Activated T-cell treated with anti-CD3 and anti-CD28 coated beads, Interleukin-2, amount 50 U/mL, for 4 hours (primary cell): Measurements from ENCODE around the gene HSPBP1. TPM values are rescaled to one million over a fixed set of nuclear protein-coding genes. Genes with fewer than 3 reads are reported as not detected.

Source experiments
- ATAC-seq, 2 donors: fragments of 200-7000 bp; cut with Tn5 transposase; one replicate each; pipeline ENCODE4 v1.10.0; 2021
- DNase-seq: peaks from one replicate; pipeline ENCODE4 v3.0.0-alpha.2; 2020
- H3K27me3 Mint-ChIP-seq: one replicate; pipeline ENCODE4 v1.8.0; 2021; ENCODE audit warnings: low read depth, mixed read lengths
- H3K36me3 Mint-ChIP-seq: one replicate; pipeline ENCODE4 v1.8.0; 2022; ENCODE audit warnings: mixed read lengths; ENCODE audit not compliant: insufficient read depth
- H3K4me1 Mint-ChIP-seq: one replicate; pipeline ENCODE4 v1.8.0; 2021; ENCODE audit warnings: low read depth, mixed read lengths
- H3K4me3 Mint-ChIP-seq: one replicate; pipeline ENCODE4 v1.8.0; 2021; ENCODE audit warnings: mild to moderate bottlenecking, moderate library complexity, mixed read lengths
- H3K9me3 Mint-ChIP-seq: one replicate; pipeline ENCODE4 v1.8.0; 2021; ENCODE audit warnings: mixed read lengths
- total RNA-seq, 3 donors: library from RNA; stranded (reverse); gene quantifications; one replicate each; pipeline ENCODE4 v1.2.1, GENCODE V29; 2021

The HSPBP1 gene
- total RNA-seq, 3 donors from 2014 or later: 113 to 139 (median 121) TPM

DNA sequence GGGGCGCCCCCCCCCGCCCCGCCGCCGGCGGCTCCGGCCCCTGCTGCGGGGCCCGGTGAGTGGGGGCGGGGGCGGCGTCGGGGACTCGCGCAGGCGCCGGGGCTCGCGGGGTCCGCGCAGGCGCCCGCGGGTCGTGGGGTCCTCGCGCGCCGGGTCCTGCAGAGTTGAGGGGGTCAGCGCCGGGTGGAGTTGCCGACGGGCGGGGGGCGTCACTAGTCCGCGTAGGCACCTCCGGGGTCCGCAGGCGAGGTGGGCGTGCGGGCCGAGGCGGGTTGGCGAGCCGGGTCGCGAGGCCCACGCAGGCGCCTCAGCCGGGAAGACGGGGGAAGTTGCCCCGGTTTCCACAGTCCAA lies 21.5 kb downstream of the HSPBP1 start:
- peak; percentile 27 to 33 for ATAC-seq
- H3K36me3 Mint-ChIP-seq: peaks cover 14% of the 10 kb centered on the region
- H3K4me1 Mint-ChIP-seq: peaks cover 49% of the 10 kb centered on the region
- H3K9me3 Mint-ChIP-seq: no peaks in the 10 kb centered on the region
- DNase-seq: peak; percentile 34
- H3K27me3 Mint-ChIP-seq: no peaks in the 10 kb centered on the region
- H3K4me3 Mint-ChIP-seq: peak overlapping the region; percentile 81

DNA sequence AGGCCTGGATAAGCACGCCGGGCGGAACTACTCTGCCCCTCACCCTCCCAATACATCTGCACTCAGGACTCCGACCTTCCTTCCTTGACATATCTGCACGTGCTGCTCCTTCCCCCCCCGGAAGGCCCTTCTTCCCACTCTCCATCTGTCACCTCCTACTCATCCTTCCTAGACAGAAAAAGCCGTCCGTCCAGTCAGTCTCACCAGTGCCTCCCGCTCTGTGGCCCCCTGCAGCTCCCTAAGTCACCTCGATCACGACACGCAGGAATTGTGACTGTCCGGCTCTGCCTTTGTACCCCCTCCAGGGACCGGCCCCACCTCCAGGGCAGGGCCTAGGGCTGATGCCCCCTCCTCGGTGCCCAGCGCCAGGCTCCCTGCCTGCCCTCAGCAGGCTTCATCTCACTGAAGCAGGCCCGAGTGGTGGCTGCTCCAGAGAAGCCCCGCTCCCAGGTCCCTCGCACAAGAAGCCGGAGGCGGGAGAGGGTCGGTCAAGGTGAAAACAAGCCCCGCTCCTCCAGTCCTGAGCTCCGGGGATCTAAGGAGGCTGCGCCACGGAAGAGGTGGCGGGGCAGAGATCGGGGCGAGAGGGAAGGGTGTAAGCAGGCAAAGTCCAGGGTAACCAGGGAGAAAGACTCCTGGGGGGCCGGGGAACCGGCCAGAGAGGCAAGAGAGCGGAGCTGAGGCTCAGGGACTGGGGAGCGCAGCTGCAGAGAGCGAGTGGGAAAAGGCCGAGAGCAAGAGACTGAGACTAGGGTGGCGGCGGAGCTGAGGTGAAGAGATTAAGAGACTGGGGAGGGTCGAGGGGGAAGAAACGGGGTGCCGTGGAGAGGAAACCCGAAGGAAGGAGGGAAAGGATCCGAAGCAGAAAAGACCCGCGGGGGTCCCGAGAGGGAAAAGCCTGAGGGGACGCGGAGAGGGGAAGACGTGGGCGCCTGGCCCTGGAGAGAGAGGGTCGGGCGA lies 22.2 kb downstream of the HSPBP1 start:
- Mint-ChIP-seq H3K4me1 (peaks cover 56% of the 10 kb centered on the region), H3K36me3 (peaks cover 13% of the 10 kb centered on the region)

DNA sequence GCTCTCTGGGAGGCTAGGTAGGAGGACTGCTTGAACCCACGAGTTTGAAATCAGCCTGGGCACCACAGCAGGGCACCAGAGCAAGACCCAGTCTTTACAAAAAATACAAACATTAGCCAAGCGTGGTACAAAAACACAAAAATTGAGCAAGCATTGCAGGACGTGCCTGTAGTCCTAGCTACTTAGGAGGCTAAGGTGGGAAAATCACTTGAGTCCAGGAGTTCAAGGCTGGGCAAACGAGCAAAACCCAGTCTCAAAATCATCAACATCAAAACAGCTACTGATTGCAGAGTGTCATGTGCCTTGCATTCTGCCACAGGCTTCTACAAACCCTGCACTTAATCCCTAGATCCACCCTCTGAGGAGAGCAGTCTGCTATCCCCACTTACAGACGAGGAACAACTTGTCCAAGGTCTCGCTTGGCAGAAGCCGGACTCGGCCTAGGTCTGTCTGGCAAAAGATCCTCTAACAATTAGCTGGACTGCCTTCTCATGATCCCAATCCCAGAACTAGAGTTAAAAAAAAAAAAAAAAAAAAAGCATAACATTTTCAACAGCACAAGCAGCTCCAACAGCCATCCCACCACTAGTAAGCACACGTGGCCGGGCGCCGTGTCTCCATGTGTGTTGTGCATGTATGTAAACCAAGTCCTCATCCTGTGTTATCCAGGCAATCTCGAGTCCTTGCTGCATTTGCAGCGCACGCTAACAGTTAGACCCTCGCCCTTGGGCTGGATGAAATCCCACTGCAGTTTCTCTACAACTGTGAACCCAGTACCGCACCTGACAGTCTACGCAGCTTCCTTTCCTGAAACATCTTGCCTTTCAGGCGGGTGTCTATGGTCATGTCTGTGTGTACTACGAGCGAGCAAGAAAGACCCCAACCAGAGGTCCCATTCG lies 23.1 kb downstream of the HSPBP1 start:
- Mint-ChIP-seq H3K27me3 (no peaks in the 10 kb centered on the region), H3K36me3 (peaks cover 10% of the 10 kb centered on the region), H3K4me3 (peak overlapping the region; percentile 97), H3K4me1 (peaks cover 65% of the 10 kb centered on the region), H3K9me3 (no peaks in the 10 kb centered on the region)
- DNase-seq: no peak
- no peak for ATAC-seq

More for the DNA sequence above, 22.2 kb downstream of the HSPBP1 start:
- no peak for ATAC-seq
- no peaks in the 10 kb centered on the region for H3K9me3 Mint-ChIP-seq
- DNase-seq: no peak
- H3K4me3 Mint-ChIP-seq: peak overlapping the region; percentile 97
- H3K27me3 Mint-ChIP-seq: no peaks in the 10 kb centered on the region

DNA sequence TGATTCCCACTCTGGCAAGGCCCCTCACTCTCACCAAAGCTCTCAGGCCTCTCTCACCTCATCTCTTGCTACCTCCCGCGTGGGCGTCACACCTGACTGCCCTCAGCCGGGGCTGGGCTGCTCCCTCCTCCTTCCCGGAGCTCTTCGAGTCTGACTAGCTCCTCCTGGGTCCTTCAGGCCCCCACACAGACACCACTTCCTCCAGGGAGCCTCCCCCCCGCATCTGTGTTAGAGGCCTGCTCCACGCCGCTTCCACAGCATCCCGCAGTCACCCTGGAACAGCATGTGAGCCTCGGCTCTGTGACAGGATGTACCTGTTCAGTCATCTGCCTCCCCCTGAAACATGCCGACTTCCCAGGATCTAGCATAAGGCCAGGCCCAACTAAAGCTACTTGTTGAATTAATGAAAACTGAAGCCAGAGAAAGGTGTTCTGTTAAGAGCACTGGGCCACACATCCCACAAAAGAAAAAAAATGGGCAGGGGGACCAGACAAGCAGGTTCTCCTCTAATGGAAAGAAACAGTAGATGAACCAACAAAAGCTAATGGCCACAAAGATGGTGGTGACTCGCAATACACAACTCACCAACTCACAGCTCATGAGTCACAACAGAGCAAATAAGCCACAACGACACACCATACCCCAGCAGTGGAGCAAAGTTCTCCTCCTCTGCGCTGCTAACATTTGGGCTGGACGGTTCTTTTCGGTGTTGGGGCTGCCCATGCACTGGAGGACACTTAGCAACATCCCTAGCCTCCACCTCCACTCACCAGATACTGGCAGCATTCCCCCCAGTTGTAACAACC lies 24.1 kb downstream of the HSPBP1 start:
- Mint-ChIP-seq H3K4me3 (peak overlapping the region; percentile 97), H3K27me3 (no peaks in the 10 kb centered on the region), H3K36me3 (peaks cover 15% of the 10 kb centered on the region), H3K9me3 (no peaks in the 10 kb centered on the region), H3K4me1 (peaks cover 75% of the 10 kb centered on the region)
- DNase-seq (peak; percentile 38), ATAC-seq (peak in 1 of 2 donors; percentile 6)

DNA sequence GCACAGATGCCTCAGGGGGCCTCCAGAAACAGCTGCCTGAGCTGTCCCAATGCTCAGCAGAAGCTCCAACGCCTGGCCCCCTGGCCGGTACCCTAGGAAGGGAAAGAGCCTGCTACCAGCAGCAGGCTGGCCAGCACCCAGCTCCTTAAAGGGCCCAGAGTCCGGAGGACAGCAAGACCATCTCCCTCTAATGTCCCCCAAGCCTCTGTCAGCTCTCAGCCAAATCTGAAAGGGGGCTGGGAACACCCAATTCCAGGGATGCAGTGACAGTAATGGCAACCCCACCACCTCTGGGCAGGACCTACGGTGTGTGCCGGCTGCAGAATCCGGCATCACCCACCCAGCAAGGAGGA lies 25.3 kb downstream of the HSPBP1 start:
- no peak for DNase-seq
- no peak for ATAC-seq
- peak overlapping the region; percentile 97 for H3K4me3 Mint-ChIP-seq
- H3K4me1 Mint-ChIP-seq: peaks cover 73% of the 10 kb centered on the region
- no peaks in the 10 kb centered on the region for H3K9me3 Mint-ChIP-seq
- peaks cover 16% of the 10 kb centered on the region for H3K36me3 Mint-ChIP-seq
- no peaks in the 10 kb centered on the region for H3K27me3 Mint-ChIP-seq

DNA sequence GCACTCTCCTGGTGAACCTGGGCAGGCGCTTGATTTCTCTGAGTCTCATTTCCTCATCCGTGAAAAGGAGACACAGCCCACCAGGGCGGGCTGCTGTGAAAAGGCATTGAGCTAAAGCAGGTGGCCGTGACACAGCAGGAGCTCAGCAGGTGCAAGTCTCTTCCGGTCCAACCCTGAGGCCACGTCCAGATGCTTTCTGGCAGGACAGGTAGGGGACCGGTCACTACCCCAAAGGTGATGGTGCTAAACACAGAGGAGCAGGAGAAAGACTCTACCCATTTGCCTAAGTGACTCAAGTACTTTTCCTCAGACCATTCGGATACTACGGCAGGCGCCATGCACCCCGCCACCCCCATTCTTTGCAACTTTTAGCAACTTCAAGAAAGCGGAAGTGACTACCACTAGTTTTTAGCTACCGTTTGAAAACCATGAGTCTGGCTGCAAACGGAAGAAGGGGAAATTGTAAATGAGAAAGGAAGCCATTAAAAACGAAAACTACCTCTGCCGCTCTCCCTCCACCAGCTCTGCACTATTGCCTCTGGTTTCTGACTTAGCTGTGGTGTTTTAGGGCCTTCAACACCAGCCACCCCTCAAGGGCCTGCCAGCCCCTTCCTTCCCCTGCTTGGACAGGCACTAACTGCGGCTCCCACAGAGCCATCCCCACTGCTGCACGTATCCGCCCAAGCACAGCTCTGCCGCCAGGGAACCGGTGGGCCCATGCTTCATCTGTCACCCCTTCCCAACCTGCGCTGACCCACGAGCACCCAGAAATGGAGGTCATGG lies 25.9 kb downstream of the HSPBP1 start:
- DNase-seq: peak; percentile 52
- H3K9me3 Mint-ChIP-seq: no peaks in the 10 kb centered on the region
- H3K4me3 Mint-ChIP-seq: peak overlapping the region; percentile 97
- peak; percentile 32 for ATAC-seq
- H3K4me1 Mint-ChIP-seq: peaks cover 72% of the 10 kb centered on the region
- H3K36me3 Mint-ChIP-seq: peaks cover 16% of the 10 kb centered on the region
- no peaks in the 10 kb centered on the region for H3K27me3 Mint-ChIP-seq

DNA sequence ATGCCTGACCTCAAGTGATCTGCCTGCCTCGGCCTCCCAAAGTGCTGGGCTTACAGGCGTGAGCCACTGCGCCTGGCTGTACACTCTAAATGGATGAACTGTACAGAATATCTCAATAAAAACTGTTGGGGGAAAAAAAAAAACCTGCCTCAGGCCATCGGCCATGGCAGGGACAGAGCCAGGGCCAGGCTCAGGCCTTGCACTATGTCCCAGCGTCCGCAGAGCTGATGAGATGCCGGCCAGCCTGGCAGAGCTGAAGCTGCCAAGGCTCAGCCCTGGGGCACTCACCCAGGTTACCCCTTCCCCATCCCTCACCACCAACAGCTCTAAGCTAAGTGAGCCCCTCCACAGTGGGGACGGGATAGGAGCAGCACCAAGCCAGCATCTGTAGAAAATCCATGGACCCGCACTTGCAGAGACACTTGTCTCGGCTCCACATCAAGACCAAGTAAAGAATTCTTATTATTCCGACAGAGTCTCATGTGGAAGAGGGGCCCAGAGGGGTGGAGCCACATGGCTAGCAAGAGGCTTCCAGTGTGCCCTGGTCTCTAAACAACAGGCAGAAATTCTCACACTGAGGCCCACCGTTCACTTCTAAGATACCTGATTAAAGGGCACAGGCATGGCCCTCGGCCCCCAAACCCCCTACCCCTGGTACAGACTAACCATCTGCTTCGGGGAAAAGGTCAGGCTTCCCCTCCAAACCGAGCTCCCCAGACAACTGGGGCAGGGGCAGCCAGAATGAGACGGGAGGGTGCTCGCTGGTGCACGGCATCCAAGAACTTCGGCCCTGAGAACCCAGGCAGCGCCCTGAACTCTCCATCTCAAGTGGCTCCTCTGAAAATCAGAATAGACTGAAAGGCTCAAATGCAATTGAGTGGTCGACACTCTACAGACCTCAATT lies 26.9 kb downstream of the HSPBP1 start:
- no peaks in the 10 kb centered on the region for H3K27me3 Mint-ChIP-seq
- peaks cover 16% of the 10 kb centered on the region for H3K36me3 Mint-ChIP-seq
- H3K4me1 Mint-ChIP-seq: peaks cover 83% of the 10 kb centered on the region
- ATAC-seq (no peak), DNase-seq (no peak)
- peak overlapping the region; percentile 97 for H3K4me3 Mint-ChIP-seq
- H3K9me3 Mint-ChIP-seq: no peaks in the 10 kb centered on the region

DNA sequence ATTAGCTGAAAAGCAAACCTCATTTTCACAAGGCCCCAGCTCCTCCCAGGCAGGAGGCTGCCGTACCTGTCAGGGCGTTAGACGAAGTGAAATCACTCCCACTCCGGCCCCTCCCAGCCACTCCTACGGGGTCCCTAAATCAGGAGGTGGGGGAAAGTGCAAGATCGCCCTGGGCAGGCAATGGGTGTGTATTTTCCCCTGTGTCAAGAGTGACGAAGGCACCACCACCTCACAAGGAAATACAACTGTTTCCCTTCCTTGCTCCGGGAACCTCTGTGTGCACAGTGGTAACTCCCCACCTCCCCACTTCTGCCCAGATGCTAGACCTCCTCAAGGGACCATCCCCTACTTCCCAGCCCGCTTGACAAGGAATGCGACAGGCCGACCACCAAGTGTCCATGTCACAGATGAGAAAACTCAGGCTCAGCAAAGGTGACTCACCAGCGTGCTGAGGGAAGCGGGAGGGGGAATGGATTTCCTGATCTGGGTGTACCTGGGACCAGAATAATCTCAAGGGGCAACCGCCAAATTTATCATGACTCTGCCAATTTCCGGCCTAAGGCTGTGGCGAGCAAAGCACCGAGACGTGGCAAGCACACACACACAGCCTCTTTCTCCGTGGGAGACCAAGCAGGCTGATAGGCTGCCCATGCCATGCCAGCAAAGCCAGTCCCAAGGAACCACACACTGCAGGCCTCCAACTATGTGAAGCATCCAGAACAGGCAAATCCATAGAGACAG lies 28.4 kb downstream of the HSPBP1 start:
- peak; percentile 34 for DNase-seq
- peak overlapping the region; percentile 74 for H3K4me3 Mint-ChIP-seq
- no peaks in the 10 kb centered on the region for H3K27me3 Mint-ChIP-seq
- peak in 1 of 2 donors; percentile 18 for ATAC-seq
- no peaks in the 10 kb centered on the region for H3K9me3 Mint-ChIP-seq
- H3K36me3 Mint-ChIP-seq: peaks cover 14% of the 10 kb centered on the region
- H3K4me1 Mint-ChIP-seq: peaks cover 79% of the 10 kb centered on the region

DNA sequence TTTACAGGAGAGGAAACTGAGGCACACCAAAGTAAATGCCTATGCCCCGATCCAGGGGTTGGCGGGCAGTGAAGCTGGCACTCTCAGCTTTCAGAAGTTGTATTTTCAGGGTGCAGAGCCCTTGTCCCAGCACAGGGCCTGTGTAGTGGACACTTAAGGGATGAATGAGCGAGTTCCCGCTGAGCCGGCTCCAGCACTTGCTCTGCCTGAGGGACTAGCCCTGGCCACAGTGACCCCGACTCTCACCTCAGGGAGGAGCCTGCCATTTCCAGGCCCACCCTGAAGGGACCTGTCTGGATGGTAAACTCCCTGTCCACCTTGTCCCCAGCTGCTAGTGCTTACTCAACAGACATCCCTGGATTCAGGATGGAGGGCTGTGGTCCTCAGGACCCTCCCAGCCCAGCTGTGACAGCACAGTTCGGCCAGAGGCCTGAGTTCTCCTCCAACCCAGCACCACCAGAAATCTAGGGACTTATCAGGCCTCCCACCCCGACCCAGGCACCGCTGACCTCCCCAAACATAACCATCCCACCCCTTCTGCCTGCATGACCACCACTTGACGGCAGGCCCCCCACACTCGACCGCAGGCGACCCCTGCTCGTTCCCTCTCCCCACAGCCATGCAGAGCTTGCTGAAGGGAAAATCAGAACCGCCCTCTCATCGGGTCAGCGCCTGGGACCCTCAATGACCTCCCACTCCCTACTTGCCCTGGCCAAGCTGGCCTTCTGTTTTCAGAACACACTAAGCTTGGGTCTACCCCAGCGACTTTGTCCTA lies 29.5 kb downstream of the HSPBP1 start:
- H3K4me3 Mint-ChIP-seq: peak overlapping the region; percentile 74
- peaks cover 68% of the 10 kb centered on the region for H3K4me1 Mint-ChIP-seq
- ATAC-seq (no peak), DNase-seq (no peak)
- H3K36me3 Mint-ChIP-seq: peaks cover 7% of the 10 kb centered on the region
- H3K27me3 Mint-ChIP-seq: no peaks in the 10 kb centered on the region
- H3K9me3 Mint-ChIP-seq: no peaks in the 10 kb centered on the region

DNA sequence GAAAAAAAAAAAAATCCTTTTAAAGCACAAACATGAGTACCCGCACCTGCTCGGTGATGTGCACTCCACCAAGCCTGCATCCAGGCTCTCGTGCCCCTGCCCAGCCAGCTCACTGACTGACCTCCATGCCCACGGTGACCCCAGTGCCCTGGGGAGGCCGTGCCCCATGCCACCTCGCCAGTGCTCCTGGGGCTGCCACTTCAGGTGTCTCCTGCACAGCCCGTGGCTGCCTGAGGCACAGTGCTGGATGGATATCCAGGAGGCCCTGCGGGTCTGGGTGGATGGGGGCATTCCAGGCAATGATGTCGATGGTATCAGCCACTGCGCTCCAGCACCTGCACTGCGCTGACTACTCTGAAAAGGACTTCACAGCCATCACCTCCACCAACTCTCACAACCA lies 30.1 kb downstream of the HSPBP1 start:
- no peak for DNase-seq
- H3K27me3 Mint-ChIP-seq: no peaks in the 10 kb centered on the region
- peaks cover 7% of the 10 kb centered on the region for H3K36me3 Mint-ChIP-seq
- H3K4me3 Mint-ChIP-seq: no peak overlapping the region
- no peaks in the 10 kb centered on the region for H3K9me3 Mint-ChIP-seq
- H3K4me1 Mint-ChIP-seq: peaks cover 62% of the 10 kb centered on the region
- ATAC-seq: no peak

DNA sequence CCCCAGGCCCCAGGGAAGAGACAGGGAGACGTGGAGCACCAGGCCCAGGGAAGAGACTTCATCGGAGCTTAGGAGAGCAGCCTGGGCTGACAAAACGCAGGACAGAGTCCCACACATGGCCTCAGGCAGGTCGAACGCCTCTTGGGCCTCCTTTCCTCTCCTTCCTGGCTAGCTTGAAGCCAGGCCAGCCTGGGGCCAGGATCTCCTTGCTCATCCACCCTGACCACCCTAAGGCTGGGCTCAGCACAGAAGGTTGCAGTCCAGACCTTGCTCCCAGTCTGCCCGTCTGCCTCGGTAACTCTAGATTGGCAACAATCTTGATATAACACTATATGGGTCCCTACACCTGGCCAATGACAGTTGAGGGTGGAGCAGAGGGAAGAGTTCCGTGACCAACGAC lies 31.2 kb downstream of the HSPBP1 start:
- Mint-ChIP-seq H3K4me3 (no peak overlapping the region), H3K36me3 (peaks cover 7% of the 10 kb centered on the region), H3K9me3 (no peaks in the 10 kb centered on the region), H3K27me3 (no peaks in the 10 kb centered on the region), H3K4me1 (peaks cover 51% of the 10 kb centered on the region)
- DNase-seq (no peak), ATAC-seq (no peak)
